Measurements from ENCODE around the gene ASTL. TPM values are rescaled to one million over a fixed set of nuclear protein-coding genes. Genes with fewer than 3 reads are reported as not detected.
"Not testable (repeated sequence)": the region's sequence is repeated elsewhere in the genome, so short reads cannot be mapped to it uniquely, and the experiment has no call there.

ASTL gene
- total RNA-seq, 1 donor from 2014 or later: not detected

- no peak overlapping the region for H3K4me3 ChIP-seq (ENCODE audit: low read depth, low read length)
- no peaks in the 10 kb centered on the region for H3K36me3 ChIP-seq (ENCODE audit: control insufficient read depth, insufficient read depth, low read length)
- H3K27me3 ChIP-seq (ENCODE audit: control insufficient read depth, insufficient read depth, low read length): no peaks in the 10 kb centered on the region
- DNase-seq (ENCODE audit: low read depth): no peak
- no peak for TF ChIP-seq CTCF (IDR thresholded peaks at IDR 0.05; ENCODE audit: insufficient read depth, low read length, poor library complexity, severe bottlenecking)
Observed at GRCh38 chr2:96164459-96165184, 26.3 kb upstream of the ASTL start.

DNA sequence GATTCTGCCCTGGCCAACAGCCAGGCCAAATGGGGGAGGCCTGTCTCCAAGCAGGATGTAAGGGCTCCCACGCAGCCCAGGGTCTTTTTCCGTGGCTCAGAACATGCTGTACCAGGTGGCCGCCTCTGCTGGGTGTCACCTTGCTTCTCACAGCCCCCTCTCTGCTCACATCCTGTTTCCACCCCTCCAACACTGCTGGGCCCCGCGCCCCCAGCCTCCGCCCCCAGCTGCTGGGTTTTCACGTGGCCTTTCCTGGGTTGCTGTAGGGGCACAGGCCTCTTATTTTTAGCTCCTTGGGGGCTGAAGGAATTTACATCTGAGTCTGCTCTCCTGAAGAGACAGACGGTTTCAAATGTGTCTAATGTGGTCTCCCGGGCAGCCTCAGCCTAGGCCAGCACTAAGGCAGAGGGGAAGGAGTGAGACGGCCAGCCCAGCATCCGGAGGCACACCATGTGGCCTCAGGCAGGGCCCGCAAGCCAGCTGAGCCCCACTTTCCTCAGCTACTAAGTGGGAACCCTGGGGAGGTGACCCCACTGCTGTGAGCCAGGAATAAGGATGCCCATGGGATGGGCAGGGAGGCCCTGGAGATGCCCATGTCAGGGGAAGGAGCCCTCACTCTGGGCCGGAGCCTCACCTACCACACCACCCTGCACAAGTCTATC is 25.6 kb upstream of the ASTL start:
- no peak for TF ChIP-seq CTCF (IDR thresholded peaks at IDR 0.05; ENCODE audit: insufficient read depth, low read length, poor library complexity, severe bottlenecking)
- DNase-seq (ENCODE audit: low read depth): no peak
- Histone ChIP-seq H3K36me3 (ENCODE audit: control insufficient read depth, insufficient read depth, low read length) (no peaks in the 10 kb centered on the region), H3K4me3 (ENCODE audit: low read depth, low read length) (no peak overlapping the region), H3K27me3 (ENCODE audit: control insufficient read depth, insufficient read depth, low read length) (peaks cover 3% of the 10 kb centered on the region)

GRCh38 chr2:96163415-96163767 is 25.1 kb upstream of the ASTL start:
- Histone ChIP-seq H3K36me3 (ENCODE audit: control insufficient read depth, insufficient read depth, low read length) (no peaks in the 10 kb centered on the region), H3K4me3 (ENCODE audit: low read depth, low read length) (no peak overlapping the region), H3K27me3 (ENCODE audit: control insufficient read depth, insufficient read depth, low read length) (peaks cover 9% of the 10 kb centered on the region)
- TF ChIP-seq CTCF (IDR thresholded peaks at IDR 0.05; ENCODE audit: insufficient read depth, low read length, poor library complexity, severe bottlenecking): no peak
- no peak for DNase-seq (ENCODE audit: low read depth)

DNA sequence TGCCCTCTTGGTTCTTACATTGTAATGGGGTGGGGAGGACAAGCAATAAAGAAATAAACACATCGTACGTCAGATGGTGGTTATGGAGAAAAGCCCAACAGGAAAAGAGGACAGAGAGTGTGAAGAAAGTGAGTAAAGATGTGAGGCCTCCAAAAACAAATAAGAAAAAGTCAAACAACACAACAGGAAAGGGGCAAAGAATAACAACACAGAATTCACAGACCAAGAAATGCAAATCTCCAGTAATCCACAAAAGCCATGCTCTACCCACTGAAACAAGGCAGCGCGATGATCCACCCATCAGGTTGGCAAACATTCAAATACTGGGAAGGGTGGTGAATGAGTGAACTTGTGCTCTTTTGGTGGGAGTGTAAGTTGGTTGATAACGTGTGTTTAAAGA is 23.6 kb upstream of the ASTL start:
- Histone ChIP-seq H3K36me3 (ENCODE audit: control insufficient read depth, insufficient read depth, low read length) (no peaks in the 10 kb centered on the region), H3K4me3 (ENCODE audit: low read depth, low read length) (no peak overlapping the region), H3K27me3 (ENCODE audit: control insufficient read depth, insufficient read depth, low read length) (peaks cover 17% of the 10 kb centered on the region)
- no peak for DNase-seq (ENCODE audit: low read depth)
- no peak for TF ChIP-seq CTCF (IDR thresholded peaks at IDR 0.05; ENCODE audit: insufficient read depth, low read length, poor library complexity, severe bottlenecking)

- not testable (repeated sequence) for H3K36me3 ChIP-seq (ENCODE audit: control insufficient read depth, insufficient read depth, low read length); DNase-seq (ENCODE audit: low read depth)
- H3K27me3 ChIP-seq (ENCODE audit: control insufficient read depth, insufficient read depth, low read length): peaks cover 22% of the 10 kb centered on the region
Observed at GRCh38 chr2:96160366-96160765, 22.1 kb upstream of the ASTL start.

GRCh38 chr2:96159084-96159830 is 21.0 kb upstream of the ASTL start:
- TF ChIP-seq CTCF (IDR thresholded peaks at IDR 0.05; ENCODE audit: insufficient read depth, low read length, poor library complexity, severe bottlenecking): no peak
- H3K4me3 ChIP-seq (ENCODE audit: low read depth, low read length): no peak overlapping the region
- no peaks in the 10 kb centered on the region for H3K36me3 ChIP-seq (ENCODE audit: control insufficient read depth, insufficient read depth, low read length)
- DNase-seq (ENCODE audit: low read depth): no peak
- H3K27me3 ChIP-seq (ENCODE audit: control insufficient read depth, insufficient read depth, low read length): peaks cover 24% of the 10 kb centered on the region

More at GRCh38 chr2:96160366-96160765, 22.1 kb upstream of the ASTL start:
- not testable (repeated sequence) for H3K4me3 ChIP-seq (ENCODE audit: low read depth, low read length)

All from kidney epithelial cell (primary cell).